GM12878 (cell line): ENCODE measurements around the gene RAB11FIP2. TPM values are rescaled to one million over a fixed set of nuclear protein-coding genes. Genes with fewer than 3 reads are reported as not detected.

Source experiments
- CBX5 ChIP-seq: sonication (generic); IDR thresholded peaks from 2 replicates; pipeline ENCODE4 v1.6.1; 2016; ENCODE audit warnings: low read depth, moderate library complexity, mild to moderate bottlenecking, inconsistent platforms
- CHD2 ChIP-seq: IDR thresholded peaks from 2 replicates; pipeline ENCODE4 v1.6.1; 2011; ENCODE audit warnings: low read depth, low read length, improper control_type of control experiment, borderline replicate concordance
- CREM ChIP-seq: IDR thresholded peaks from 2 replicates; pipeline ENCODE4 v1.6.1; 2014; ENCODE audit warnings: antibody characterized with exemption, low read depth
- DPF2 ChIP-seq: fragments of 450-650 bp; IDR thresholded peaks from 2 replicates; pipeline ENCODE4 v1.6.1; 2017; ENCODE audit warnings: mild to moderate bottlenecking
- KLF5 ChIP-seq: fragments of 450-650 bp; IDR thresholded peaks from 2 replicates; pipeline ENCODE4 v1.6.1; 2014; ENCODE audit warnings: mild to moderate bottlenecking; ENCODE audit not compliant: partially characterized antibody
- MTA2 ChIP-seq: fragments of 450-650 bp; IDR thresholded peaks from 2 replicates; pipeline ENCODE4 v1.6.1; 2016; ENCODE audit warnings: low read depth, mild to moderate bottlenecking, moderate library complexity
- MXI1 ChIP-seq: fragments of 150-350 bp; IDR thresholded peaks from 2 replicates; pipeline ENCODE4 v1.6.1; 2011; ENCODE audit warnings: low read depth, mild to moderate bottlenecking, inconsistent platforms, low read length, improper control_type of control experiment
- NFXL1 ChIP-seq: fragments of 450-650 bp; IDR thresholded peaks from 2 replicates; pipeline ENCODE4 v1.6.1; 2017; ENCODE audit warnings: antibody characterized with exemption, mild to moderate bottlenecking, borderline replicate concordance
- NR2C1 ChIP-seq: fragments of 450-650 bp; IDR thresholded peaks from 2 replicates; pipeline ENCODE4 v1.6.1; 2017; ENCODE audit warnings: antibody characterized with exemption, mild to moderate bottlenecking, moderate library complexity
- NR2F1 ChIP-seq: fragments of 450-650 bp; conservative IDR thresholded peaks from 2 replicates; pipeline ENCODE4 v1.6.1; 2017; ENCODE audit warnings: mild to moderate bottlenecking
- RCOR1 ChIP-seq: conservative IDR thresholded peaks from 2 replicates; pipeline ENCODE4 v1.6.1; 2012; ENCODE audit warnings: low read depth, low read length, improper control_type of control experiment
- RELA ChIP-seq: fragments of 450-650 bp; IDR thresholded peaks from 2 replicates; pipeline ENCODE4 v1.8.0; 2014; ENCODE audit warnings: borderline replicate concordance; ENCODE audit not compliant: partially characterized antibody
- SP1 ChIP-seq: IDR thresholded peaks from one replicate; pipeline ENCODE4 v1.6.1; 2011; ENCODE audit warnings: low read depth, low read length
- SREBF2 ChIP-seq: IDR thresholded peaks from 2 replicates; pipeline ENCODE4 v1.6.1; 2012; ENCODE audit warnings: mild to moderate bottlenecking, low read length
- SRF ChIP-seq, 2 experiments: IDR thresholded peaks; 2 replicates each; pipeline ENCODE4 v1.6.1; 2011; ENCODE audit warnings: low read depth in 2 of 2, low read length in 2 of 2, mild to moderate bottlenecking in 1 of 2, moderate library complexity in 1 of 2
- SUPT20H ChIP-seq: IDR thresholded peaks from 2 replicates; pipeline ENCODE4 v1.6.1; 2011; ENCODE audit warnings: low read depth, mild to moderate bottlenecking, low read length, moderate library complexity, borderline replicate concordance; ENCODE audit not compliant: control insufficient read depth
- TAF1 ChIP-seq: IDR thresholded peaks from 2 replicates; pipeline ENCODE4 v1.6.1; 2011; ENCODE audit warnings: mild to moderate bottlenecking, low read depth, low read length, borderline replicate concordance
- TBL1XR1 ChIP-seq: IDR thresholded peaks from 2 replicates; pipeline ENCODE4 v1.6.1; 2012; ENCODE audit warnings: low read depth, low read length, improper control_type of control experiment
- TCF12 ChIP-seq: IDR thresholded peaks from 2 replicates; pipeline ENCODE4 v1.6.1; 2011; ENCODE audit warnings: low read depth, mild to moderate bottlenecking, low read length
- YY1 ChIP-seq: IDR thresholded peaks from 2 replicates; pipeline ENCODE4 v1.6.1; 2011; ENCODE audit warnings: low read depth, mild to moderate bottlenecking, low read length
- ZNF207 ChIP-seq: fragments of 450-650 bp; IDR thresholded peaks from 2 replicates; pipeline ENCODE4 v1.6.1; 2014; ENCODE audit warnings: antibody characterized with exemption, mild to moderate bottlenecking, borderline replicate concordance
- polyA plus RNA-seq, 11 experiments: library from polyadenylated mRNA; depleted of rRNA in 4 of 11; unstranded in 6 of 11; stranded (reverse) in 5 of 11; fragments of >200 nt; fragmentation: Nextera tagmentation in 4 of 11; fragmentation: Illumina TruSeq in 1 of 11; extraction: Ambion mirVana in 4 of 11; extraction: Trizol in 1 of 11; gene quantifications; 1 replicate in 1 of 11; 2 replicates in 10 of 11; pipeline versions ENCODE4 v1.2.1 to v1.2.3, GENCODE V29; 2011 to 2016; ENCODE audit warnings: inconsistent platforms in 2 of 11, missing spikeins in 2 of 11, low read depth in 1 of 11
- total RNA-seq, 4 experiments: library from RNA; depleted of rRNA in 3 of 4; stranded (reverse); fragments of >200 nt in 3 of 4; fragmentation: Illumina TruSeq in 1 of 4; extraction: Trizol in 1 of 4; gene quantifications; 2 replicates each; pipeline versions ENCODE4 v1.2.1 to v1.2.3, GENCODE V29; 2013 to 2021
- TF ChIP-seq, protein P1 (sequence below): IDR thresholded peaks from 2 replicates; pipeline ENCODE4 v1.6.1; 2012; ENCODE audit warnings: low read depth, low read length, improper control_type of control experiment
- TF ChIP-seq, protein P2 (sequence below): fragments of 450-650 bp; conservative IDR thresholded peaks from 2 replicates; pipeline ENCODE4 v1.6.1; 2017; ENCODE audit warnings: mild to moderate bottlenecking, moderate library complexity
- TF ChIP-seq, protein P3 (sequence below): fragments of 450-650 bp; IDR thresholded peaks from 2 replicates; pipeline ENCODE4 v1.6.1; 2017; ENCODE audit warnings: mild to moderate bottlenecking, moderate library complexity

The RAB11FIP2 gene
- total and polyA plus RNA-seq, 10 of the 15 experiments (the other 5 are each of a cell fraction or from before 2014, with no cell fraction given) = 1.8 to 16.7 (median 4.3) TPM

DNA sequence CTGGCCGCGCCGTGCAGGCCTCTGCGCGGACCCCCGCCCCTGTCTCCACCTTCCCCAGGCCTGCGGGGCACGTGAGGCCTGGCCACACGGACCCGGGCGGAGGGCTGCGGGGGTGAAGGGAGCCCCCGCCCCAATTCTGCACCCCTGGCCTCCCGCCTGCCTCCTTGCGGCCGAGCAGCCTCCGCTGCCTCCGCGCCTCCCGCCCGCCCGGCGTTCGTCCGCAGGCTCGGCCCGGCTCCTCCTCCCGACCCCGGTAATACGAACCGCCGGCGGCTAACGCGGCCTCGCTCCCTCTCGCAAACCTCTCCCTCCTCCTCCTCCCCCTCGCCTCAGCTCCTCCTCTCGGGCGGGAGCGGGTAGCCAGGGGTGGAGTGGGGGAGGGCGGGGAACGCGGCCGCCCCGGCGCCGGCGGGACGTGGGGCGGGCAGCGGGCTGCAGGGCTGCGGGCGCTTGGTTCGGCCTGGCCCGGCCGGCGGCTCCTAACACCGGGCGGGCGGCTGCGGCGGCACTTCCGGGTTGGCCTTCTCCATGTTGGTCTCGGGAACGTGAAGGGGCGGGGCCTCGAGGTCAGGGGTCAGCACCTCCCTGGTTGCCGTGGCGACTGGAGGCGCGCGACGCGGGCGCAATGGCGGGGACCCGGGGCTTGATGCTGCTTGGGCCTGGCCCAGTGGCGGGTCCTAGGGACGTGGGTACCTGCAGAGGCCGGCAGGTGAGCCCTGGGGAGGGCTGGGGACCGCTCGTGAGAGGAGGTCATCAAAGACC, at the start of gene RAB11FIP2 (continued):
- TF ChIP-seq MTA2 (peak; percentile 38; the same call in 1 of the 2 replicates), NR2F1 (peak; percentile 95), SP1 (peak; percentile 78), SRF (IDR thresholded peaks at IDR 0.05; ENCODE audit: low read depth in 2 of 2, low read length in 2 of 2) (peak in 1 of 2 experiments; percentile 27; a peak in 1 of 4 replicates), CREM (peak; percentile 58; the same call in 1 of the 2 replicates), MXI1 (peak; percentile 95), RELA (peak; percentile 56), SREBF2 (no peak), ZNF207 (peak; percentile 57; the same call in 1 of the 2 replicates), CHD2 (peak; percentile 55; the same call in 1 of the 2 replicates), NFXL1 (peak; percentile 93), TAF1 (peak; percentile 92), NR2C1 (peak; percentile 97), YY1 (peak; percentile 96), KLF5 (peak; percentile 49), RCOR1 (no peak), DPF2 (peak; percentile 66; the same call in 1 of the 2 replicates), SUPT20H (no peak), TCF12 (no peak), CBX5 (no peak), TBL1XR1 (peak; percentile 89; the same call in 1 of the 2 replicates)
- TF ChIP-seq, protein P1, sequence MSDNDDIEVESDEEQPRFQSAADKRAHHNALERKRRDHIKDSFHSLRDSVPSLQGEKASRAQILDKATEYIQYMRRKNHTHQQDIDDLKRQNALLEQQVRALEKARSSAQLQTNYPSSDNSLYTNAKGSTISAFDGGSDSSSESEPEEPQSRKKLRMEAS = 0 out of 2 replicates have a peak, but pooled peaks have one; percentile 47
- TF ChIP-seq, protein P2, sequence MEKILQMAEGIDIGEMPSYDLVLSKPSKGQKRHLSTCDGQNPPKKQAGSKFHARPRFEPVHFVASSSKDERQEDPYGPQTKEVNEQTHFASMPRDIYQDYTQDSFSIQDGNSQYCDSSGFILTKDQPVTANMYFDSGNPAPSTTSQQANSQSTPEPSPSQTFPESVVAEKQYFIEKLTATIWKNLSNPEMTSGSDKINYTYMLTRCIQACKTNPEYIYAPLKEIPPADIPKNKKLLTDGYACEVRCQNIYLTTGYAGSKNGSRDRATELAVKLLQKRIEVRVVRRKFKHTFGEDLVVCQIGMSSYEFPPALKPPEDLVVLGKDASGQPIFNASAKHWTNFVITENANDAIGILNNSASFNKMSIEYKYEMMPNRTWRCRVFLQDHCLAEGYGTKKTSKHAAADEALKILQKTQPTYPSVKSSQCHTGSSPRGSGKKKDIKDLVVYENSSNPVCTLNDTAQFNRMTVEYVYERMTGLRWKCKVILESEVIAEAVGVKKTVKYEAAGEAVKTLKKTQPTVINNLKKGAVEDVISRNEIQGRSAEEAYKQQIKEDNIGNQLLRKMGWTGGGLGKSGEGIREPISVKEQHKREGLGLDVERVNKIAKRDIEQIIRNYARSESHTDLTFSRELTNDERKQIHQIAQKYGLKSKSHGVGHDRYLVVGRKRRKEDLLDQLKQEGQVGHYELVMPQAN = peak; percentile 53; the same call in 1 of the 2 replicates
- TF ChIP-seq, protein P3, sequence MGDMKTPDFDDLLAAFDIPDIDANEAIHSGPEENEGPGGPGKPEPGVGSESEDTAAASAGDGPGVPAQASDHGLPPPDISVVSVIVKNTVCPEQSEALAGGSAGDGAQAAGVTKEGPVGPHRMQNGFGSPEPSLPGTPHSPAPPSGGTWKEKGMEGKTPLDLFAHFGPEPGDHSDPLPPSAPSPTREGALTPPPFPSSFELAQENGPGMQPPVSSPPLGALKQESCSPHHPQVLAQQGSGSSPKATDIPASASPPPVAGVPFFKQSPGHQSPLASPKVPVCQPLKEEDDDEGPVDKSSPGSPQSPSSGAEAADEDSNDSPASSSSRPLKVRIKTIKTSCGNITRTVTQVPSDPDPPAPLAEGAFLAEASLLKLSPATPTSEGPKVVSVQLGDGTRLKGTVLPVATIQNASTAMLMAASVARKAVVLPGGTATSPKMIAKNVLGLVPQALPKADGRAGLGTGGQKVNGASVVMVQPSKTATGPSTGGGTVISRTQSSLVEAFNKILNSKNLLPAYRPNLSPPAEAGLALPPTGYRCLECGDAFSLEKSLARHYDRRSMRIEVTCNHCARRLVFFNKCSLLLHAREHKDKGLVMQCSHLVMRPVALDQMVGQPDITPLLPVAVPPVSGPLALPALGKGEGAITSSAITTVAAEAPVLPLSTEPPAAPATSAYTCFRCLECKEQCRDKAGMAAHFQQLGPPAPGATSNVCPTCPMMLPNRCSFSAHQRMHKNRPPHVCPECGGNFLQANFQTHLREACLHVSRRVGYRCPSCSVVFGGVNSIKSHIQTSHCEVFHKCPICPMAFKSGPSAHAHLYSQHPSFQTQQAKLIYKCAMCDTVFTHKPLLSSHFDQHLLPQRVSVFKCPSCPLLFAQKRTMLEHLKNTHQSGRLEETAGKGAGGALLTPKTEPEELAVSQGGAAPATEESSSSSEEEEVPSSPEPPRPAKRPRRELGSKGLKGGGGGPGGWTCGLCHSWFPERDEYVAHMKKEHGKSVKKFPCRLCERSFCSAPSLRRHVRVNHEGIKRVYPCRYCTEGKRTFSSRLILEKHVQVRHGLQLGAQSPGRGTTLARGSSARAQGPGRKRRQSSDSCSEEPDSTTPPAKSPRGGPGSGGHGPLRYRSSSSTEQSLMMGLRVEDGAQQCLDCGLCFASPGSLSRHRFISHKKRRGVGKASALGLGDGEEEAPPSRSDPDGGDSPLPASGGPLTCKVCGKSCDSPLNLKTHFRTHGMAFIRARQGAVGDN = no peak
